Fibroblast of peridontal ligament (primary cell): Measurements from ENCODE around the gene CPHXL2.

Experiments
- DNase-seq: peaks from one replicate; pipeline ENCODE4 v3.0.0-alpha.2; 2010; ENCODE audit errors: extremely low read depth

Gene CPHXL2

GRCh38 chr16:75676909-75677308, at the start of gene CPHXL2:
Gene CPHXL2, minus strand, starts transcription at chr16:75677009. Its CDS starts 10 bp downstream, at chr16:75676999.
- no peak for DNase-seq

- no peak for DNase-seq
These were observed 49.6 kb upstream of the CPHXL2 start, which contains the start of gene CPHXL for GRCh38 chr16:75726390-75726789. Gene CPHXL, minus strand, starts transcription at chr16:75726490. Its CDS starts 48 bp downstream, at chr16:75726442.

GRCh38 chr16:75718452-75718851, 41.6 kb upstream of the CPHXL2 start:
- DNase-seq: no peak

- DNase-seq: no peak
These were observed 37.9 kb upstream of the CPHXL2 start for GRCh38 chr16:75714661-75715060.

GRCh38 chr16:75710344-75710743, 33.5 kb upstream of the CPHXL2 start:
- DNase-seq: no peak

- DNase-seq: peak; percentile 22
These were observed 26.5 kb upstream of the CPHXL2 start for GRCh38 chr16:75703306-75703705.

GRCh38 chr16:75702242-75702641, 25.4 kb upstream of the CPHXL2 start:
- no peak for DNase-seq

GRCh38 chr16:75701361-75701760, 24.6 kb upstream of the CPHXL2 start, which contains the start of gene DUXB:
Gene DUXB, minus strand, starts transcription at chr16:75701461. Its CDS starts 43 bp downstream, at chr16:75701418.
- no peak for DNase-seq

- DNase-seq: no peak
These were observed 20.8 kb upstream of the CPHXL2 start for GRCh38 chr16:75697571-75697970.

GRCh38 chr16:75695708-75696107, 18.9 kb upstream of the CPHXL2 start:
- no peak for DNase-seq

- no peak for DNase-seq
These were observed 10.6 kb upstream of the CPHXL2 start for GRCh38 chr16:75687361-75687760.

- no peak for DNase-seq
These were observed 5.5 kb upstream of the CPHXL2 start for GRCh38 chr16:75682308-75682707.

- no peak for DNase-seq
These were observed 2.6 kb upstream of the CPHXL2 start for GRCh38 chr16:75679366-75679765.

- DNase-seq: no peak
These were observed 9.3 kb downstream of the CPHXL2 start for GRCh38 chr16:75667503-75667902.

- no peak for DNase-seq
These were observed 16.0 kb downstream of the CPHXL2 start for GRCh38 chr16:75660726-75661302.

- DNase-seq: no peak
These were observed 16.5 kb downstream of the CPHXL2 start for GRCh38 chr16:75660321-75660720.

- no peak for DNase-seq
These were observed 18.6 kb downstream of the CPHXL2 start for GRCh38 chr16:75658175-75658574.

- peak; percentile 91 for DNase-seq
These were observed 22.9 kb downstream of the CPHXL2 start for GRCh38 chr16:75653922-75654321.

GRCh38 chr16:75648265-75649076, 28.3 kb downstream of the CPHXL2 start:
- peak; percentile 70 for DNase-seq

GRCh38 chr16:75647492-75648264, 29.1 kb downstream of the CPHXL2 start, which contains the start of the genes KARS1 and TERF2IP:
Gene KARS1, minus strand, starts transcription at chr16:75647665. Its CDS starts 26 bp downstream, at chr16:75647639.
Gene TERF2IP, plus strand, starts transcription at chr16:75647773. Its CDS starts 110 bp downstream, at chr16:75647883.
- DNase-seq: peak; percentile 86

- DNase-seq: no peak
These were observed 29.7 kb downstream of the CPHXL2 start for GRCh38 chr16:75647112-75647491.
